Measurements from ENCODE around the gene RNASEH2B. TPM values are rescaled to one million over a fixed set of nuclear protein-coding genes. Genes with fewer than 3 reads are reported as not detected.

The RNASEH2B gene
- total and polyA plus RNA-seq, 2 experiments from 2014 or later, result 39.0 to 64.8 TPM

DNA sequence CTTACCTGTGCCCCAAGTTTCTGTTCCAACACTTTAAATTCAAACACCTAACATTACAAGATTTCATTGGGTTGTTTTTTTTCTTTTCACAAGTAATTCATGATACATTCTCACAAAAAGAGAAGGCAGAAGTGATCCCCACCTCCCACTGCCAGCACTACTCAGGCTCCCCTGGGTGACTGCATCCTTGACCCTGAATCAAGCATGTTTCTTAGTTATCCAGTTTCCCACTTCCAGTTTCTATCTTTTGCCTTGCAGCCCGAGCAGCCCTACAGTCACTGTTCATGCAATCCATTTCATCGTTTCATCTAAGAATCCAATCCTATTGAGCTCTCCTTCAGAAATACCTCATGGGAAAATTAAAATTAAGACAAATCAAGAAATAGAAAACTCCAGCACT, 61.4 kb downstream of the RNASEH2B start:
- DNase-seq (ENCODE audit: low spot score) (no peak), ATAC-seq (no peak)
- Mint-ChIP-seq H3K36me3 (ENCODE audit: low read depth) (no peaks in the 10 kb centered on the region; the same call in 2 of the 3 replicates), H3K4me1 (peaks cover 3% of the 10 kb centered on the region; the same call in 1 of the 3 replicates), H3K27me3 (ENCODE audit: insufficient read depth, low read depth, poor library complexity) (peaks cover 2% of the 10 kb centered on the region), H3K9me3 (no peaks in the 10 kb centered on the region), H3K27ac (no peak overlapping the region), H3K4me3 (no peak overlapping the region)
- TF ChIP-seq ZNF331 (CRISPR knock-in tag; IDR thresholded peaks at IDR 0.05; ENCODE audit: low read depth) (no peak), ZNF114 (CRISPR knock-in tag; IDR thresholded peaks at IDR 0.05) (no peak), STAT1 (IDR thresholded peaks at IDR 0.05; ENCODE audit: unreplicated experiment) (no peak), EZH2 (IDR thresholded peaks at IDR 0.05; ENCODE audit: low read depth, unreplicated experiment) (no peak), EZH2phosphoT487 (IDR thresholded peaks at IDR 0.05; ENCODE audit: unreplicated experiment) (no peak), JUNB (IDR thresholded peaks at IDR 0.05; ENCODE audit: unreplicated experiment) (no peak), NANOG (IDR thresholded peaks at IDR 0.05; ENCODE audit: borderline replicate concordance) (no peak), CREB1 (CRISPR knock-in tag; IDR thresholded peaks at IDR 0.05; ENCODE audit: low read depth) (no peak)
- TF ChIP-seq, protein P1, sequence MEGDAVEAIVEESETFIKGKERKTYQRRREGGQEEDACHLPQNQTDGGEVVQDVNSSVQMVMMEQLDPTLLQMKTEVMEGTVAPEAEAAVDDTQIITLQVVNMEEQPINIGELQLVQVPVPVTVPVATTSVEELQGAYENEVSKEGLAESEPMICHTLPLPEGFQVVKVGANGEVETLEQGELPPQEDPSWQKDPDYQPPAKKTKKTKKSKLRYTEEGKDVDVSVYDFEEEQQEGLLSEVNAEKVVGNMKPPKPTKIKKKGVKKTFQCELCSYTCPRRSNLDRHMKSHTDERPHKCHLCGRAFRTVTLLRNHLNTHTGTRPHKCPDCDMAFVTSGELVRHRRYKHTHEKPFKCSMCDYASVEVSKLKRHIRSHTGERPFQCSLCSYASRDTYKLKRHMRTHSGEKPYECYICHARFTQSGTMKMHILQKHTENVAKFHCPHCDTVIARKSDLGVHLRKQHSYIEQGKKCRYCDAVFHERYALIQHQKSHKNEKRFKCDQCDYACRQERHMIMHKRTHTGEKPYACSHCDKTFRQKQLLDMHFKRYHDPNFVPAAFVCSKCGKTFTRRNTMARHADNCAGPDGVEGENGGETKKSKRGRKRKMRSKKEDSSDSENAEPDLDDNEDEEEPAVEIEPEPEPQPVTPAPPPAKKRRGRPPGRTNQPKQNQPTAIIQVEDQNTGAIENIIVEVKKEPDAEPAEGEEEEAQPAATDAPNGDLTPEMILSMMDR (conservative IDR thresholded peaks at IDR 0.05; ENCODE audit: low read depth in 2 of 2), result no peak
- TF ChIP-seq, protein P2, sequence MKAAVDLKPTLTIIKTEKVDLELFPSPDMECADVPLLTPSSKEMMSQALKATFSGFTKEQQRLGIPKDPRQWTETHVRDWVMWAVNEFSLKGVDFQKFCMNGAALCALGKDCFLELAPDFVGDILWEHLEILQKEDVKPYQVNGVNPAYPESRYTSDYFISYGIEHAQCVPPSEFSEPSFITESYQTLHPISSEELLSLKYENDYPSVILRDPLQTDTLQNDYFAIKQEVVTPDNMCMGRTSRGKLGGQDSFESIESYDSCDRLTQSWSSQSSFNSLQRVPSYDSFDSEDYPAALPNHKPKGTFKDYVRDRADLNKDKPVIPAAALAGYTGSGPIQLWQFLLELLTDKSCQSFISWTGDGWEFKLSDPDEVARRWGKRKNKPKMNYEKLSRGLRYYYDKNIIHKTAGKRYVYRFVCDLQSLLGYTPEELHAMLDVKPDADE (IDR thresholded peaks at IDR 0.05), result no peak
- Histone ChIP-seq H3K36me3 (ENCODE audit: insufficient read depth) (no peaks in the 10 kb centered on the region), H4K20me1 (replicated peaks; ENCODE audit: insufficient read depth) (no peaks in the 10 kb centered on the region), H3K27me3 (ENCODE audit: insufficient read depth) (no peaks in the 10 kb centered on the region), H3K27ac (ENCODE audit: low read depth) (no peak overlapping the region), H3K4me3 (no peak overlapping the region), H3K4me1 (ENCODE audit: insufficient read depth) (no peaks in the 10 kb centered on the region), H3F3A (replicated peaks; ENCODE audit: low read depth) (no peaks in the 10 kb centered on the region), H3K9me2 (ENCODE audit: insufficient read depth) (0 out of 2 replicates have a peak, but pooled peaks cover 7% of the 10 kb centered on the region), H3K79me2 (replicated peaks; ENCODE audit: insufficient read depth) (no peaks in the 10 kb centered on the region), H2AFZ (no peak overlapping the region), H3K4me2 (no peak overlapping the region)

DNA sequence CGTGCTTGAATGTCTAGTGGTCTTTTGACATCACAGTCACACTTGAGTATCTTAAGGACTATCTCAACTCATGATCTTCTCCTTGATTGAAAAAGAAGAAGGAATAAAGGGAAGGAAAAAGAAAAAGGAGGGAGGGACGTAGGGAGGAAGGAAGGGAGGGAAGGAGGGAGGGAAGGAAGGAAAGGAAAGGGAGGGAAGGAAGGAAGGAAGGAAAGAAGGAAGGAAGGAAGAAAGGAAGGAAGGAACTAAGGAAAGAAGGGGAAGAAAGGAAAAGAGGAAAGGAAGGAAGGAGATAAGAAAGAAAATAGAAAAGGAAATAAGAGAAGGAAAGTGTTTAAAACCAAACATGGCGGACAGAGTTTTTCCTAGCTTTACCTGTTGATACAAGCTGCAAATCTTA, 64.7 kb downstream of the RNASEH2B start:
- Mint-ChIP-seq H3K27me3 (ENCODE audit: insufficient read depth, low read depth, poor library complexity) (peaks cover 8% of the 10 kb centered on the region), H3K4me1 (peaks cover 3% of the 10 kb centered on the region; the same call in 1 of the 3 replicates), H3K36me3 (ENCODE audit: low read depth) (no peaks in the 10 kb centered on the region; the same call in 2 of the 3 replicates), H3K9me3 (no peaks in the 10 kb centered on the region), H3K4me3 (no peak overlapping the region), H3K27ac (no peak overlapping the region)
- Histone ChIP-seq H3K4me3 (no peak overlapping the region), H3K9me2 (ENCODE audit: insufficient read depth) (0 out of 2 replicates have a peak, but pooled peaks cover 7% of the 10 kb centered on the region), H3K79me2 (replicated peaks; ENCODE audit: insufficient read depth) (no peaks in the 10 kb centered on the region), H2AFZ (no peak overlapping the region), H3K4me1 (ENCODE audit: insufficient read depth) (no peaks in the 10 kb centered on the region), H3K27me3 (ENCODE audit: insufficient read depth) (no peaks in the 10 kb centered on the region), H3K36me3 (ENCODE audit: insufficient read depth) (no peaks in the 10 kb centered on the region), H4K20me1 (replicated peaks; ENCODE audit: insufficient read depth) (no peaks in the 10 kb centered on the region), H3K4me2 (no peak overlapping the region), H3F3A (replicated peaks; ENCODE audit: low read depth) (no peaks in the 10 kb centered on the region), H3K27ac (ENCODE audit: low read depth) (no peak overlapping the region)
- DNase-seq (ENCODE audit: low spot score) (no peak), ATAC-seq (no peak)
- TF ChIP-seq EZH2phosphoT487 (IDR thresholded peaks at IDR 0.05; ENCODE audit: unreplicated experiment) (no peak), EZH2 (IDR thresholded peaks at IDR 0.05; ENCODE audit: low read depth, unreplicated experiment) (no peak), NANOG (IDR thresholded peaks at IDR 0.05; ENCODE audit: borderline replicate concordance) (no peak), CREB1 (CRISPR knock-in tag; IDR thresholded peaks at IDR 0.05; ENCODE audit: low read depth) (no peak)
- TF ChIP-seq, protein P1 (conservative IDR thresholded peaks at IDR 0.05; ENCODE audit: low read depth in 2 of 2), result no peak
- TF ChIP-seq, protein P2 (IDR thresholded peaks at IDR 0.05), result no peak

Data from GM23338 (cell line).